Measurements from ENCODE around the gene ZNF84. TPM values are rescaled to one million over a fixed set of nuclear protein-coding genes. Genes with fewer than 3 reads are reported as not detected.

ZNF84 gene
- total RNA-seq (10 to 100 TPM; 17.3 to 24.5 TPM), polyA plus RNA-seq (ENCODE audit: insufficient read length in 6 of 6) (10 to 100 TPM; 71.1 to 85.7 (median 74.2) TPM)
- long read RNA-seq, donor 1, transcript ZNF84-208 (5 exons, 3,237 nt) = major isoform, 9 of 21 reads
- long read RNA-seq, donor 1, partial matches to known transcripts = 9 of 21 reads
- long read RNA-seq, donor 1, other reads (novel, unspliced or antisense) = 0 of 21 reads
- long read RNA-seq, donor 2, transcript ZNF84-208 (5 exons, 3,237 nt) = major isoform, 8 of 15 reads
- long read RNA-seq, donor 2, partial matches to known transcripts = 5 of 15 reads
- long read RNA-seq, donor 2, other reads (novel, unspliced or antisense) = 0 of 15 reads
- long read RNA-seq, donor 3, transcript ZNF84-208 (5 exons, 3,237 nt) = major isoform, 6 of 6 reads
- long read RNA-seq, donor 3, partial matches to known transcripts = 0 of 6 reads
- long read RNA-seq, donor 3, other reads (novel, unspliced or antisense) = 0 of 6 reads
- long read RNA-seq, donor 4, partial matches to known transcripts = 0 of 4 reads
- long read RNA-seq, donor 4, other reads (novel, unspliced or antisense) = 4 of 4 reads
- long read RNA-seq, donor 5, transcript ZNF84-208 (5 exons, 3,237 nt) = major isoform, 6 of 16 reads
- long read RNA-seq, donor 5, partial matches to known transcripts = 7 of 16 reads
- long read RNA-seq, donor 5, other reads (novel, unspliced or antisense) = 0 of 16 reads
- long read RNA-seq, donor 6, transcript ZNF84-208 (5 exons, 3,237 nt) = major isoform, 5 of 7 reads
- long read RNA-seq, donor 6, partial matches to known transcripts = 0 of 7 reads
- long read RNA-seq, donor 6, other reads (novel, unspliced or antisense) = 0 of 7 reads
- long read RNA-seq, donor 7, partial matches to known transcripts = 5 of 10 reads
- long read RNA-seq, donor 7, other reads (novel, unspliced or antisense) = 0 of 10 reads
- long read RNA-seq, donor 8, full-length matches to known transcripts = 8 of 8 reads
- long read RNA-seq, donor 8, partial matches to known transcripts = 0 of 8 reads
- long read RNA-seq, donor 8, other reads (novel, unspliced or antisense) = 0 of 8 reads
- long read RNA-seq, donor 9 = 0 reads
- long read RNA-seq, donor 10 = 0 reads
- long read RNA-seq, donor 11, transcript ZNF84-208 (5 exons, 3,237 nt) = major isoform, 8 of 8 reads
- long read RNA-seq, donor 11, partial matches to known transcripts = 0 of 8 reads
- long read RNA-seq, donor 11, other reads (novel, unspliced or antisense) = 0 of 8 reads
- long read RNA-seq, donor 12, partial matches to known transcripts = 0 of 5 reads
- long read RNA-seq, donor 12, other reads (novel, unspliced or antisense) = 0 of 5 reads

GRCh38 chr12:133037207-133038005 is at the start of gene ZNF84:
TSS of gene ZNF84 (plus strand) at chr12:133037509. CDS start at chr12:133041468, 3,959 bp downstream.
- Histone ChIP-seq H3K4me3 (peak within 1 kb of the TSS; percentile 67 to 68), H3K4me1 (peaks cover 4 to 9% of the 10 kb centered on the region in 2 donors), H3K9me3 (peaks cover 0 to 81% of the 10 kb centered on the region in 2 donors), H3K36me3 (peaks cover 0 to 35% of the 10 kb centered on the region in 2 donors), H3K27me3 (no peaks in the 10 kb centered on the region), H3K27ac (peak within 1 kb of the TSS; percentile 92)
- intact Hi-C loops (cut with DNase I) = no loop called here
- DNase-seq = peak; percentile 96 to 98 (median 98)
- ATAC-seq = peak; percentile 98
- TF ChIP-seq, protein P1, sequence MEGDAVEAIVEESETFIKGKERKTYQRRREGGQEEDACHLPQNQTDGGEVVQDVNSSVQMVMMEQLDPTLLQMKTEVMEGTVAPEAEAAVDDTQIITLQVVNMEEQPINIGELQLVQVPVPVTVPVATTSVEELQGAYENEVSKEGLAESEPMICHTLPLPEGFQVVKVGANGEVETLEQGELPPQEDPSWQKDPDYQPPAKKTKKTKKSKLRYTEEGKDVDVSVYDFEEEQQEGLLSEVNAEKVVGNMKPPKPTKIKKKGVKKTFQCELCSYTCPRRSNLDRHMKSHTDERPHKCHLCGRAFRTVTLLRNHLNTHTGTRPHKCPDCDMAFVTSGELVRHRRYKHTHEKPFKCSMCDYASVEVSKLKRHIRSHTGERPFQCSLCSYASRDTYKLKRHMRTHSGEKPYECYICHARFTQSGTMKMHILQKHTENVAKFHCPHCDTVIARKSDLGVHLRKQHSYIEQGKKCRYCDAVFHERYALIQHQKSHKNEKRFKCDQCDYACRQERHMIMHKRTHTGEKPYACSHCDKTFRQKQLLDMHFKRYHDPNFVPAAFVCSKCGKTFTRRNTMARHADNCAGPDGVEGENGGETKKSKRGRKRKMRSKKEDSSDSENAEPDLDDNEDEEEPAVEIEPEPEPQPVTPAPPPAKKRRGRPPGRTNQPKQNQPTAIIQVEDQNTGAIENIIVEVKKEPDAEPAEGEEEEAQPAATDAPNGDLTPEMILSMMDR (IDR thresholded peaks at IDR 0.05) = no peak

GRCh38 chr12:132998741-132999140 is 38.6 kb upstream of the ZNF84 start:
- H3K4me1 ChIP-seq = no peaks in the 10 kb centered on the region
- no peak for ATAC-seq
- no peak overlapping the region for H3K27ac ChIP-seq
- peaks cover 0 to 76% of the 10 kb centered on the region in 2 donors for H3K36me3 ChIP-seq
- intact Hi-C loops (cut with DNase I) = no loop called here
- no peak for DNase-seq
- TF ChIP-seq, protein P1 (IDR thresholded peaks at IDR 0.05) = no peak
- no peaks in the 10 kb centered on the region for H3K27me3 ChIP-seq
- no peak overlapping the region for H3K4me3 ChIP-seq
- H3K9me3 ChIP-seq = peaks cover 23 to 100% of the 10 kb centered on the region in 2 donors

GRCh38 chr12:133010657-133011297 is 26.5 kb upstream of the ZNF84 start:
- Histone ChIP-seq H3K36me3 (peaks cover 3 to 100% of the 10 kb centered on the region in 2 donors), H3K9me3 (peaks cover 20 to 100% of the 10 kb centered on the region in 2 donors), H3K27me3 (no peaks in the 10 kb centered on the region), H3K27ac (no peak overlapping the region), H3K4me3 (no peak overlapping the region), H3K4me1 (no peaks in the 10 kb centered on the region)
- intact Hi-C loops (cut with DNase I) = no loop called here
- no peak for ATAC-seq
- TF ChIP-seq, protein P1 (IDR thresholded peaks at IDR 0.05) = no peak
- no peak for DNase-seq

- Histone ChIP-seq H3K4me1 (no peaks in the 10 kb centered on the region), H3K36me3 (peaks cover 0 to 10% of the 10 kb centered on the region in 2 donors), H3K27me3 (no peaks in the 10 kb centered on the region), H3K4me3 (no peak overlapping the region), H3K27ac (no peak overlapping the region), H3K9me3 (peaks cover 0 to 97% of the 10 kb centered on the region in 2 donors)
- ATAC-seq (no peak), DNase-seq (no peak)
- TF ChIP-seq, protein P1 (IDR thresholded peaks at IDR 0.05) = no peak
- intact Hi-C loops (cut with DNase I) = no loop called here
These were observed 13.7 kb upstream of the ZNF84 start for GRCh38 chr12:133023566-133023965.
